Activated T-cell treated with anti-CD3 and anti-CD28 coated beads, Interleukin-2, amount 50 U/mL, for 48 hours (primary cell): ENCODE data around the gene PPFIA2.
"Not testable (repeated sequence)": the region's sequence is repeated elsewhere in the genome, so short reads cannot be mapped to it uniquely, and the experiment has no call there.

Experiments
- DNase-seq, 2 experiments: peaks; one replicate each; pipeline ENCODE4 v3.0.0-alpha.2; 2020

PPFIA2 gene

GRCh38 chr12:81255947-81256346 lies 503.2 kb downstream of the PPFIA2 start:
- DNase-seq, result no peak

GRCh38 chr12:81255456-81255855 lies 503.7 kb downstream of the PPFIA2 start:
- DNase-seq, result no peak

GRCh38 chr12:81253360-81253759 lies 505.8 kb downstream of the PPFIA2 start:
- no peak for DNase-seq

- DNase-seq, result no peak
These were observed 506.9 kb downstream of the PPFIA2 start for GRCh38 chr12:81252228-81252627.

GRCh38 chr12:81249976-81250375 lies 509.2 kb downstream of the PPFIA2 start:
- DNase-seq, result no peak

- no peak for DNase-seq
These were observed 513.1 kb downstream of the PPFIA2 start for GRCh38 chr12:81245907-81246570.

GRCh38 chr12:81245458-81245857 lies 513.7 kb downstream of the PPFIA2 start:
- no peak for DNase-seq

- no peak for DNase-seq
These were observed 527.4 kb downstream of the PPFIA2 start for GRCh38 chr12:81231574-81232368.

GRCh38 chr12:81229759-81230158 lies 529.4 kb downstream of the PPFIA2 start:
- no peak for DNase-seq

- DNase-seq, result no peak
These were observed 534.5 kb downstream of the PPFIA2 start for GRCh38 chr12:81224626-81225025.

GRCh38 chr12:81222846-81223592 lies 536.1 kb downstream of the PPFIA2 start:
- no peak for DNase-seq

- no peak for DNase-seq
These were observed 537.5 kb downstream of the PPFIA2 start for GRCh38 chr12:81221681-81222080.

- no peak for DNase-seq
These were observed 542.4 kb downstream of the PPFIA2 start for GRCh38 chr12:81216739-81217138.

GRCh38 chr12:81212996-81213696 lies 546.0 kb downstream of the PPFIA2 start:
- DNase-seq, result no peak

- DNase-seq, result no peak
These were observed 547.8 kb downstream of the PPFIA2 start for GRCh38 chr12:81211306-81211705.

GRCh38 chr12:81209772-81210225 lies 549.4 kb downstream of the PPFIA2 start:
- DNase-seq, result not testable (repeated sequence)

GRCh38 chr12:81209012-81209411 lies 550.1 kb downstream of the PPFIA2 start:
- DNase-seq, result no peak

GRCh38 chr12:81208187-81208911 lies 550.8 kb downstream of the PPFIA2 start:
- no peak for DNase-seq
